BLaER1 treated with 17β-estradiol and CSF1 and Interleukin-3, amounts not matched to agents 10 nM and 100 nM (cell line): ENCODE results near the gene LDLRAD1.
A peak's percentile ranks its signal among the peaks of the same experiment; 100 is the strongest.
"Not testable (repeated sequence)": the region's sequence is repeated elsewhere in the genome, so short reads cannot be mapped to it uniquely, and the experiment has no call there.

Source experiments
- H3K27ac ChIP-seq, 11 experiments: shearing (Covaris generic); formaldehyde crosslinking; 2 replicates each; pipeline ENCODE4 v1.8.1; 2022
- H3K27me3 ChIP-seq, 11 experiments: shearing (Covaris generic); formaldehyde crosslinking; 2 replicates each; pipeline ENCODE4 v1.8.1; 2022
- H3K36me3 ChIP-seq, 11 experiments: shearing (Covaris generic); formaldehyde crosslinking; 2 replicates each; pipeline ENCODE4 v1.8.1; 2022
- H3K4me1 ChIP-seq, 10 experiments: shearing (Covaris generic); formaldehyde crosslinking; 2 replicates each; pipeline ENCODE4 v1.8.1; 2022
- H3K4me2 ChIP-seq, 11 experiments: shearing (Covaris generic); formaldehyde crosslinking; 2 replicates each; pipeline ENCODE4 v1.8.1; 2022
- H3K4me3 ChIP-seq, 10 experiments: shearing (Covaris generic); formaldehyde crosslinking; 2 replicates each; pipeline ENCODE4 v1.8.1; 2022
- H3K9ac ChIP-seq, 11 experiments: shearing (Covaris generic); formaldehyde crosslinking; 2 replicates each; pipeline ENCODE4 v1.8.1; 2022
- H3K9me3 ChIP-seq, 11 experiments: shearing (Covaris generic); formaldehyde crosslinking; replicated peaks in 1 of 11; 2 replicates each; pipeline ENCODE4 v1.8.1; 2022
- H4K20me1 ChIP-seq, 11 experiments: shearing (Covaris generic); formaldehyde crosslinking; 2 replicates each; pipeline ENCODE4 v1.8.1; 2022
- Cebpa-rat ChIP-seq, 11 experiments: shearing (Covaris generic); IDR thresholded peaks; 2 replicates each; pipeline ENCODE4 v1.8.1; 2022

The LDLRAD1 gene

DNA sequence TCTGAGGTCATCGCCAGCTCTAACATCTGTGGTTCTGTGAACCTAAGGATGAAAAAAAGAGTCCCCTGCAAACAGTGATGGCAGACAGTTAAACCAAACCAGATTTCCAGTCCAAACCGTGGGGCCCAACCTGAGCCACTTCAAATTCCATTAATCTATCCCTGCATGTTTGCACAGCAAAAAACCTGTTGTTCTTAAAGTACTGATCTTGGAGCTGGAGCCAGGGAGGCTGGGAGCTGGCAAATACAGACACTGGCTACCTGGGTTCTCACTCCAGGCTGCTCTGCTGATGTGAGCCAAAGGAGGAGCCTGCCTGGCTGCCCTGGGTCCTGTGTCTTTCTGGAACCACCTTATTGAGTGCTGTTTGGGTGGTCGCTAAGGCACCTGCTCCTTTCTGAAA is 16.4 kb downstream of the LDLRAD1 start:
- no peak for TF ChIP-seq Cebpa-rat (IDR thresholded peaks at IDR 0.05)
- Histone ChIP-seq H3K36me3 (no peaks in the 10 kb centered on the region), H3K27ac (no peak overlapping the region), H4K20me1 (no peaks in the 10 kb centered on the region), H3K4me3 (no peak overlapping the region), H3K9me3 (peaks cover 4 to 19% (median 13%) of the 10 kb centered on the region in 11 experiments; a peak in 17 of 22 replicates), H3K4me1 (no peaks in the 10 kb centered on the region), H3K27me3 (no peaks in the 10 kb centered on the region), H3K4me2 (no peak overlapping the region), H3K9ac (no peak overlapping the region)

- no peak for TF ChIP-seq Cebpa-rat (IDR thresholded peaks at IDR 0.05)
- no peaks in the 10 kb centered on the region for H3K4me1 ChIP-seq
- H4K20me1 ChIP-seq, result no peaks in the 10 kb centered on the region
- H3K9ac ChIP-seq, result no peak overlapping the region
- no peak overlapping the region for H3K4me2 ChIP-seq
- H3K9me3 ChIP-seq, result peaks cover 4 to 18% (median 13%) of the 10 kb centered on the region in 11 experiments; a peak in 17 of 22 replicates
- no peak overlapping the region for H3K27ac ChIP-seq
- no peak overlapping the region for H3K4me3 ChIP-seq
- H3K27me3 ChIP-seq, result no peaks in the 10 kb centered on the region
- no peaks in the 10 kb centered on the region for H3K36me3 ChIP-seq
Measured at GRCh38 chr1:53999920-54000319, 18.1 kb downstream of the LDLRAD1 start.

DNA sequence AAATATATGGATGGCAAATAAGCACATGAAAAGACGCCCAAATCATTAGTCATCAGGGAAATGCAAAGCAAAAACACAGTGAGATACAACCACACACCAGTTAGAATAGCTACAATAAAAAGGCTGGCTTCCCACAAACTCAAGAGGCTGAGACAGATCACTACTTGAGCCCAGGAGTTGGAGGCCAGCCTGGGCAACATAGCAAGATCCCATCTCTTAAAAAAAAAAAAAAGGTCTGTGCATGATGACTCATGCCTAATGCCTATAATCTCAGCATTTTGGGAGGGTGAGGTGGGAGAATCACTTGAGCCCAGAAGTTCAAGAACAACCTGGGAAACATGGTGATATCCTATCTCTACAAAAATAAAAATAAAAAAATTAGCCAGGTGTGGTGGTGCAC is 19.8 kb downstream of the LDLRAD1 start:
- Histone ChIP-seq H3K27me3 (no peaks in the 10 kb centered on the region), H3K4me3 (no peak overlapping the region), H4K20me1 (no peaks in the 10 kb centered on the region), H3K4me2 (no peak overlapping the region), H3K27ac (no peak overlapping the region), H3K9me3 (peaks cover under 1 to 11% (median 4%) of the 10 kb centered on the region in 11 experiments; a peak in 16 of 22 replicates), H3K4me1 (no peaks in the 10 kb centered on the region), H3K36me3 (no peaks in the 10 kb centered on the region), H3K9ac (no peak overlapping the region)
- TF ChIP-seq Cebpa-rat (IDR thresholded peaks at IDR 0.05), result no peak

GRCh38 chr1:53995683-53996082 is 22.3 kb downstream of the LDLRAD1 start:
- Histone ChIP-seq H3K4me2 (no peak overlapping the region), H3K9ac (no peak overlapping the region), H3K27me3 (no peaks in the 10 kb centered on the region), H3K36me3 (peaks cover 0 to 7% (median 0%) of the 10 kb centered on the region in 11 experiments; a peak in 2 of 22 replicates), H3K4me3 (no peak overlapping the region), H3K27ac (no peak overlapping the region), H3K4me1 (no peaks in the 10 kb centered on the region), H3K9me3 (peaks cover 21 to 30% (median 24%) of the 10 kb centered on the region in 11 experiments), H4K20me1 (no peaks in the 10 kb centered on the region)
- TF ChIP-seq Cebpa-rat (IDR thresholded peaks at IDR 0.05), result peak in 1 of 11 experiments; percentile 8; a peak in 3 of 22 replicates

GRCh38 chr1:53994516-53994915 is 23.5 kb downstream of the LDLRAD1 start:
- not testable (repeated sequence) for H3K9ac ChIP-seq, H3K4me1 ChIP-seq, H3K4me3 ChIP-seq, H3K27me3 ChIP-seq, H3K36me3 ChIP-seq, H4K20me1 ChIP-seq, H3K27ac ChIP-seq, H3K4me2 ChIP-seq
- peaks cover 21 to 31% (median 24%) of the 10 kb centered on the region in 11 experiments for H3K9me3 ChIP-seq

- Histone ChIP-seq H3K36me3 (peaks cover 0 to 7% (median 0%) of the 10 kb centered on the region in 11 experiments; a peak in 2 of 22 replicates), H3K27ac (no peak overlapping the region), H3K27me3 (no peaks in the 10 kb centered on the region), H3K4me3 (peak overlapping the region in 1 of 10 experiments; percentile 16; a peak in 1 of 20 replicates), H3K9me3 (peaks cover 21 to 31% (median 24%) of the 10 kb centered on the region in 11 experiments), H3K4me1 (no peaks in the 10 kb centered on the region), H3K9ac (no peak overlapping the region), H3K4me2 (no peak overlapping the region), H4K20me1 (no peaks in the 10 kb centered on the region)
- no peak for TF ChIP-seq Cebpa-rat (IDR thresholded peaks at IDR 0.05)
Measured at GRCh38 chr1:53992085-53992874, 25.7 kb downstream of the LDLRAD1 start.

DNA sequence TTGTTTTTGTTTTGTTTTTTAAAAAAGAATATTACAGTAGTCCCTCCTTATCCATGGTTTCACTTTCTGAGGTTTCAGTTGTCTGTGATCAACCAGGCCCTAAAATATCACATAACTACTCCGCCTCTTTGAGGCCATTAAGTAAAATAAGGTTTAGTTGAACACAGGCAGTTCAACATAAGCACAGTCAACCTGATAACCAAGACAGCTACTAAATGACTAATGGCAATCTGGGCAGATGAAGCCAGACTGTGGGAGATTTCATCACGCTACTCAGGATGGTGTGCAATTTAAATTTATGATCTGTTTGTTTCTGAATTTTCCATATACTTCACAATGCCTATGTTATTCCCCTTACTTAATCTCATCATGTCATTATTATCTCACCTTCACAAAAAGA is 30.1 kb downstream of the LDLRAD1 start:
- no peak overlapping the region for H3K4me2 ChIP-seq
- no peak for TF ChIP-seq Cebpa-rat (IDR thresholded peaks at IDR 0.05)
- no peak overlapping the region for H3K4me3 ChIP-seq
- H3K4me1 ChIP-seq, result peaks cover 0 to 2% (median 0%) of the 10 kb centered on the region in 10 experiments; a peak in 2 of 20 replicates
- peaks cover 18 to 23% (median 21%) of the 10 kb centered on the region in 11 experiments for H3K9me3 ChIP-seq
- H3K27ac ChIP-seq, result no peak overlapping the region
- H3K27me3 ChIP-seq, result no peaks in the 10 kb centered on the region
- peaks cover 0 to 7% (median 0%) of the 10 kb centered on the region in 11 experiments; a peak in 2 of 22 replicates for H3K36me3 ChIP-seq
- H4K20me1 ChIP-seq, result no peaks in the 10 kb centered on the region
- no peak overlapping the region for H3K9ac ChIP-seq

DNA sequence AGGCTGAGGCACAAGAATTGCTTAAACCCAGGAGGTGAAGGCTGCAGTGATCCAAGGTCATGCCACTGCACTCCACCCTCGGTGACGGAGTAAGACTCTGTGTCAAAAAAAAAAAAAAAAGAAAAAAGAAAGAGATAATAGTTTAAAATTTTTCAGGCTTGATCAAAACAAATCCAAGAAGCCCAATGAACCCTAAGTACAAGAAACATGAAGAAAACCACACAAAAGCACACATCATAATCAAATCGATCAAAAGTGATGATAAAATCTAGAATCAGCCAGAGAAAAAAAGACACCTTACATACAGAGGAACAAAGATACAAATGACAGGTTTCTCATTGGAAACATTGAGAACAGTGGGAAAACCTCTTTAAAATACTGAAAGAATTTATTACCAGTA is 31.5 kb downstream of the LDLRAD1 start:
- TF ChIP-seq Cebpa-rat (IDR thresholded peaks at IDR 0.05), result no peak
- no peaks in the 10 kb centered on the region for H3K27me3 ChIP-seq
- no peak overlapping the region for H3K27ac ChIP-seq
- no peak overlapping the region for H3K9ac ChIP-seq
- H3K4me1 ChIP-seq, result peaks cover 0 to 16% (median 10%) of the 10 kb centered on the region in 10 experiments; a peak in 13 of 20 replicates
- H4K20me1 ChIP-seq, result no peaks in the 10 kb centered on the region
- no peaks in the 10 kb centered on the region for H3K36me3 ChIP-seq
- no peak overlapping the region for H3K4me2 ChIP-seq
- H3K4me3 ChIP-seq, result no peak overlapping the region
- H3K9me3 ChIP-seq, result peaks cover 3 to 8% (median 7%) of the 10 kb centered on the region in 11 experiments

DNA sequence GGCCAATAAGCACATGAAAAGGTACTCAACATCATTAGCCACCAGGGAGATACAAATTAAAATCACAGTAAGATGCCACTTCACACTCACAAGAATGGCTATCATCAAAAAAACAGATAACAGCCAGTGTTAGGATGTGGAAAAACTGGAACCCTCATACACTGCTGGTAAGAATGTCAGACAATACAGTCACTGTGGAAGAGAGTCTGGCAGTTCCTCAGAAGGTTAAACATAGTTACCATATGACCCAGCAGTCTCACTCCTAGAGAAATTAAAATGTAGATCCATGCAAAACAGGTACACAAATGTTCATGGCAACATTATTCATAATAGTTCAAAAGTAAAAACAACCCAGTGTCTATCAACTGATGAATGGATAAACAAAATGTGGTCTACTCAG is 33.3 kb downstream of the LDLRAD1 start:
- Histone ChIP-seq H3K9me3 (no peaks in the 10 kb centered on the region), H3K4me1 (peaks cover 8 to 26% (median 19%) of the 10 kb centered on the region in 10 experiments), H4K20me1 (no peaks in the 10 kb centered on the region), H3K27me3 (no peaks in the 10 kb centered on the region), H3K4me2 (no peak overlapping the region), H3K27ac (no peak overlapping the region), H3K36me3 (no peaks in the 10 kb centered on the region), H3K4me3 (no peak overlapping the region), H3K9ac (no peak overlapping the region)
- no peak for TF ChIP-seq Cebpa-rat (IDR thresholded peaks at IDR 0.05)

GRCh38 chr1:53982763-53983104 is 35.3 kb downstream of the LDLRAD1 start:
- Histone ChIP-seq H3K36me3 (no peaks in the 10 kb centered on the region), H3K4me1 (peaks cover 15 to 34% (median 25%) of the 10 kb centered on the region in 10 experiments), H3K27me3 (no peaks in the 10 kb centered on the region), H4K20me1 (no peaks in the 10 kb centered on the region), H3K4me3 (no peak overlapping the region), H3K4me2 (peak overlapping the region in 6 of 11 experiments; percentile 18 to 76 (median 60); a peak in 11 of 22 replicates), H3K9ac (no peak overlapping the region), H3K9me3 (no peaks in the 10 kb centered on the region), H3K27ac (no peak overlapping the region; a peak in 1 of 22 replicates)
- no peak for TF ChIP-seq Cebpa-rat (IDR thresholded peaks at IDR 0.05)
